Activated T-cell treated with anti-CD3 and anti-CD28 coated beads for 4 hours (primary cell): ENCODE measurements around the gene CGB5.
"Not testable (repeated sequence)": the region's sequence is repeated elsewhere in the genome, so short reads cannot be mapped to it uniquely, and the experiment has no call there.

ENCODE experiments used
- DNase-seq: peaks from one replicate; pipeline ENCODE4 v3.0.0-alpha.2; 2020

Gene CGB5

DNA sequence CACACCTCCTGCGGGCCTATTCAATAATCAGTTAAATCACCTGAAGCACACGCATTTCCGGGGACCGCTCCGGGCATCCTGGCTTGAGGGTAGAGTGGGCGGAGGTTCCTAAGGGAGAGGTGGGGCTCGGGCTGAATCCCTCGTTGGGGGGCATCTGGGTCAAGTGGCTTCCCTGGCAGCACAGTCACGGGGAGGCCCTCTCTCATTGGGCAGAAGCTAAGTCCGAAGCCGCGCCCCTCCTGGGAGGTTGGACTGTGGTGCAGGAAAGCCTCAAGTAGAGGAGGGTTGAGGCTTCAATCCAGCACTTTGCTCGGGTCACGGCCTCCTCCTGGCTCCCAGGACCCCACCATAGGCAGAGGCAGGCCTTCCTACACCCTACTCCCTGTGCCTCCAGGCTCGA is at the start of gene CGB5:
CGB5 (plus strand) TSS at position 301 of the 400 bp plus-strand sequence. CDS start 362 bp downstream, outside the sequence.
- DNase-seq: not testable (repeated sequence)

DNA sequence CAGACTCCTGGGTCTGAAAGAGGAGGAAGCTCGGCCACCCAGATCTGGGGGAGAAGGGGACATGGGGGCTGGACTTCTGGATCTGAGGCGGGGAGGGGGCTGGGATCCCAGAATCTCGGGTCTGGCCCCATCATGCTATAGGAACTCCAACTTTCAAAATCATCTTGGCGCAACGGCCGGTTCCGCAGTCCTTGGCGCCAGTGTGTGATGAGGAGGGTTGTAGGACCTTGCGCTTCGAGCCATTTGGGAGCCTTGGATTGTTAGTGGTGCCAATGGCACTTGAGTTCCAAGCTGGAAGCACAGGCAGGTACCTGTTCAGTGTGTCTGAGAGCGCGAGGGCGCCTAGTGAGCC is 49.6 kb upstream of the CGB5 start:
- no peak for DNase-seq

DNA sequence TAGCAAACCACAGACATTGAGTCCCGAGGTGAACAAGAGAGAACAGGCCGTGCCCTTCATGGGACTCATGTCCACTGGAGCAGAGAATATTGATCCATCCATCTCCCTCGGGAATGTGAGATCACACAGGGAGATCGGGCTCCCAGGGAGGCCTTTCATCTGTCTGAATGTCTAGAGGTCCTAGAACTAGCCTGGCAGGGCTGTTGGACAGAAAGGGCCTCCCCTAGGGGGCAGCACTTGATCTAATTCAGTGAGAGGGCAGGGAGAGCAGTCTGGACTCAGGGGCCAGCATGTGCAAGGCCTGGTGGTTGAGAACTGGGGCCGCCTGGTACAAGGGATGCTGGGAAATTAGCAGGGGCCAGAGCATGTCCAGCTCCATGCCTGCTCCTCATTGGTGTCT is 45.7 kb upstream of the CGB5 start:
- peak; percentile 31 for DNase-seq

DNA sequence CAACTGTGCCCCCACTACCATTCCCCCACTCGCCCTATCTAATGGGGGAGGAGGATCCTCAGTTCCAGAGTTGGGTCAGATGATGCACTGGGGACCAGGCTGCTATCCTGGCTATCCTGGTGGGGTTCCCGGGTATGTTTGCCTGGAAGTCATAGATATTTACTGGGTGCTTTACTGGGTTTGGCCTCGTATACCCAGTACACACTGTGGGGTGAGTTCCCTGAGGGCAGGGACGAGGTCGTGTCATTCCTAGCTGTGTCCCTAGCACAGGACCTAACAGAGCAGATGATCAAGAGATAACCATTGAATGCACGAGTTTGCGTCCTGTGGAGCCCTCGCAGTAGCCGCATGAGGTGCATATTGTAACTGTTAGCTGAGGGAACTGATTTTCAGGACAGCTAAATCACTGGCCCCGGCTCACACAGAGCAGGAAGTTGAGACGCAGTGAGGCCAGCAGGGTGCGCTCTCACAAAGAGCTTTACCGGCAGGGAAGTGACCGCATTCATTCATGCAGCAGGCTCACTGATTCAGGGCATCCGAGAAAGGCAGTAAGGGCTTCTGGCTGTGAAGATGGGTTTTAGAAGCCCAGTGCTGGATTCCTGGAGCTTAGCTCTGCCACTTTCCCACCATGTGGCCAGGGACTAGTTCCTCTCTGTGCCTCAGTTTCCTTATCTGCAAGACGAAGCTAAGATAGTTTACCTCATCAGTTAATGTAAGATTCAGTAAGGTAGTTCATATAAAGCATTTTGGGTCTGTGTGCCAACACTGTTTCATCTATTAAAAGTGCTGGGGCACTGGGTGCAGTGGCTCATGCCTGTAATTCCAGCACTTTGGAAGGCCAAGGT is 43.9 kb upstream of the CGB5 start:
- peak; percentile 53 for DNase-seq

DNA sequence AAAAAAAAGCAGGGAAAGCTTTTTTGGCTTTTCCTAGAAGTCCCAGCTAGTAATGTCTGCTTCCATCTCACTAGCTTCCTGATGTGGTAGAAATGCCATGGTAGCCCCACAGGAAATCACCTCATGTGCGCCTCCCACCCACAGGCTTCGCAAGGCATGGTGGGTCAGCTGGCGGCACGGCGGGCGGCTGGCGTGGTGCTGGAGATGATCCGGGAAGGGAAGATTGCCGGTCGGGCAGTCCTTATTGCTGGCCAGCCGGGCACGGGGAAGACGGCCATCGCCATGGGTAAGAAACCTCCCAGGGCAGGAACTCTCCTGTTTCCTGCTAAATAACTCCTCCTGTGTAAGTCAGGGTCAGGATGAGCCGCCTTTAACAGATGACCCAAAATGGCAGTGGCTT is 39.5 kb upstream of the CGB5 start:
- DNase-seq: no peak

DNA sequence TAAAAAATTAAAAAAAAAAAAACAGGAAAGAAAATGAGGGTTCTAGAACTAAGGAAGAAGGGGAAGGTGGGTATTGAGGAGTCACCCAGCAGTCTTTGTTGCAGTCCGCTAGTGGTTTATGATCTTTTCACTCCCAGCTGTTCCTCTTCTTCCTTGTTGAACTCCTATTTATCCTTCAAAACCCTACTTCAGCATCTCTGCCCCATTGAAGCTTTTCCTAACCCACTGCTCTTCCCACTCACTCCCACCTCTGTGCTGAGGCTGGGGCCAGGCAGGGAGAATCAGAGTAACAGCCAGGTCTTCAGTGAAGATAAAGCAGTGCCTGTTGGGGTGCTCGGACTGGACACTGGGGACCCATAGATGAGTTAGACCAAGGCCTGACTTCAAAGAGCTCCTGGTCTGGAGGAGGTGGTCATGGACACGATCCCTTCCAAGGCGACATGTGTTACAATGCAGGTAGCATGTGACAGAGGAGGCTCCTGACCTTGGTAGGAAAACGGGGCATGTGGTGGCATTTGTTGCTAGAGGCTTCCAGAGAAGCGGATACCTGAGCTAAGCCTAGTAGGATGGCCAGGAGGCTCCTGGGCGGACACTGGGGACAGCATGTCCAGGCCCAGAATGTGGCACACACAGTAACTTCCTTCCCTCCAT is 38.6 kb upstream of the CGB5 start:
- no peak for DNase-seq

DNA sequence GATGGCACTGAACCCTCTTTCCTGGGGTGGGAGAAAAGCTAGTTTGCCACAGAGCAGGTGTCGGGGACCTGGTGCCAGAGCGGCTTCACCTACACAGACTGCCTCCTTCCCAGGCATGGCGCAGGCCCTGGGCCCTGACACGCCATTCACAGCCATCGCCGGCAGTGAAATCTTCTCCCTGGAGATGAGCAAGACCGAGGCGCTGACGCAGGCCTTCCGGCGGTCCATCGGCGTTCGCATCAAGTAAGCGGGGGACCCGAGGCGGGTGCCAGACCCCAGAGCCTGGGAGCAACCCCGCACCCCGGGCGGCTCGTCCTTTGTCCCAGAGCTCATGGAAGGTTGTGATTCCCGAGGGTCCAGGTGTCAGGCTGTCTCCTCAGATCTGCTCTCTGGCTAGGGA is 36.7 kb upstream of the CGB5 start:
- no peak for DNase-seq

DNA sequence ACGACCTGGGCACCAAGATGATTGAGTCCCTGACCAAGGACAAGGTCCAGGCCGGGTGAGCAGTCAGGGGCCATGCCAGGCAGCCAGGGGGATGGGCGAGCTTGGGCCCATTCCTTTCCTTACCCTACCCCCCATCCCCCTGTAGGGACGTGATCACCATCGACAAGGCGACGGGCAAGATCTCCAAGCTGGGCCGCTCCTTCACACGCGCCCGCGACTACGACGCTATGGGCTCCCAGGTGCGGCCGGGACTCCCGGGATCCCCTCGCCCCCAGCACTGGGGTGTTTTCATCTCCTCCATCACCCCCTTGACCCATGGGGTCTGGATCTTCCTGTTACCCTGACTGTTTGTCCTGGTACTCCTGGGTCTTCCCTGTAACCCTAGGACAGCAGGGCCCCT is 33.8 kb upstream of the CGB5 start:
- no peak for DNase-seq

DNA sequence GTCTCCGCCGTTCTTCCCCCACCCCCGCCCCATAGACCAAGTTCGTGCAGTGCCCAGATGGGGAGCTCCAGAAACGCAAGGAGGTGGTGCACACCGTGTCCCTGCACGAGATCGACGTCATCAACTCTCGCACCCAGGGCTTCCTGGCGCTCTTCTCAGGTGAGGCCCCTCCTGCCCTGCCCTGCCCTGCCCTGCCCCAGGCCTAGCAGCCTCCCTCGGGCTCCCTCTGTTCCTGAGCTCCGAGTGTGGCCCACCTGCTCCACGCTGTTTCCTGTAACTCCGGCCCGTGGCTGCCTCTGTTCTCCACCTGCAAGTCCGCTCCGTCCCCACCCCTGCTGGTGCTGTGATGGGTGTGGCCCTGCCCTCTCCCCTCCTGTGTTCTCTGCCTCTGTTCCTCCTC is 33.2 kb upstream of the CGB5 start:
- DNase-seq: no peak

DNA sequence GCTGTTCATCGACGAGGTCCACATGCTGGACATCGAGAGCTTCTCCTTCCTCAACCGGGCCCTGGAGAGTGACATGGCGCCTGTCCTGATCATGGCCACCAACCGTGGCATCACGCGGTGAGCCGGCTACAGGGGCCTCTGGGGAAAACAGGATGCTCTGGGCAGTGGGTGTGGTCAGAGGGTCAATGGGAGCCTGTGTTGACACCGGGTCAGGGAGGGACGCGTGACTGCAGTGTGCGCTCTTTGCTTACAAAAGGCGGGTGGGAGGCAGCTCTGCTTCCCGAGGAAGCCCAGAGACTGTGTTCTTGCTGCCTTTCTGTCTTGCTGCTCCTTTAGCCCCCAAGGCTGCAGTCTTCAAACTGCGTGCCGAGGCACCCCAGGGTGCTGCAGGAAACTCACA is 32.5 kb upstream of the CGB5 start:
- DNase-seq: no peak

DNA sequence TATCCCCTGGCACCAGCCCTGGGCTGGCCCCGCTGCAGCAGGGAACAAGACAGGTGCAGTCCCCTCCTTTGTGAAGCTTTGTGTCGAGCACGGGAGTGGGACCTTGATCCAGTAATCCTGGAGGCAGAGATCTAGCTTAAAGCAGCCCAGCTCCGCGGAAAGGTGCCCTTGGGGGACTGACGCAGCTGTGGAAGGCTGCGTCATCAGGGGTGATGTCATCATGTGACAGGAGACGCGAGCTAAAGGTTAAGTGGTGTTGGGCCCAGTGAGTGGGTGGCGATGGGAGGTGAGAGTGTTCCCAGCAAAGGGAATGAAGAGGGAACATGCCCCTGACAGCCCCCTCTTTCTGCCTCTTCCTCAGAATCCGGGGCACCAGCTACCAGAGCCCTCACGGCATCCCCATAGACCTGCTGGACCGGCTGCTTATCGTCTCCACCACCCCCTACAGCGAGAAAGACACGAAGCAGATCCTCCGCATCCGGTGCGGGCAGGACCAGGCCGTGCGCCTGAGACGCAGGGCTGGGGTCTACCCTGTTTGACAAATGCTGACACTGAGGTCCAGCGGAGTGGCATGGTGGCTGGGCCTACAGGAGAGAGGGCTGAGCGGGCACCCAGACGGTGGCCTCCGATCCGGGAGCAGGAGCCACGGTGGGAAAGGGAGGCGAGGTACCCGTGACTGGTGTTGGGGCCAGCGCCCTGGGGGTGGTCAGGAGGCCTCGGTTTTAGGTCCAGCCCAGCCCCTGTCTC is 29.4 kb upstream of the CGB5 start:
- no peak for DNase-seq

DNA sequence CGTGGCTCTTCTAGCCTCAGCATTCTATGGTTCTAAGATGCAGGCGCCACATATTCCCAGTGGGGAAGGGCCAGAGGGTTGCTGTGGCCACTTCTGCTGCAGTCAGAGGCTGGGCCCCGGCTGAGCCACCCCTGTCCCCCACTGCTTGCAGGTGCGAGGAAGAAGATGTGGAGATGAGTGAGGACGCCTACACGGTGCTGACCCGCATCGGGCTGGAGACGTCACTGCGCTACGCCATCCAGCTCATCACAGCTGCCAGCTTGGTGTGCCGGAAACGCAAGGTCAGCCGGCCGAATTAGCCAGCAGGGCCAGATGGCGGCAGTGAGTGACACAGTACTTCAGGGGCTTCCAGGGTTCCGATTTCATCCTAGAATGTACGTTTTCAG is 28.8 kb upstream of the CGB5 start:
- DNase-seq: no peak

DNA sequence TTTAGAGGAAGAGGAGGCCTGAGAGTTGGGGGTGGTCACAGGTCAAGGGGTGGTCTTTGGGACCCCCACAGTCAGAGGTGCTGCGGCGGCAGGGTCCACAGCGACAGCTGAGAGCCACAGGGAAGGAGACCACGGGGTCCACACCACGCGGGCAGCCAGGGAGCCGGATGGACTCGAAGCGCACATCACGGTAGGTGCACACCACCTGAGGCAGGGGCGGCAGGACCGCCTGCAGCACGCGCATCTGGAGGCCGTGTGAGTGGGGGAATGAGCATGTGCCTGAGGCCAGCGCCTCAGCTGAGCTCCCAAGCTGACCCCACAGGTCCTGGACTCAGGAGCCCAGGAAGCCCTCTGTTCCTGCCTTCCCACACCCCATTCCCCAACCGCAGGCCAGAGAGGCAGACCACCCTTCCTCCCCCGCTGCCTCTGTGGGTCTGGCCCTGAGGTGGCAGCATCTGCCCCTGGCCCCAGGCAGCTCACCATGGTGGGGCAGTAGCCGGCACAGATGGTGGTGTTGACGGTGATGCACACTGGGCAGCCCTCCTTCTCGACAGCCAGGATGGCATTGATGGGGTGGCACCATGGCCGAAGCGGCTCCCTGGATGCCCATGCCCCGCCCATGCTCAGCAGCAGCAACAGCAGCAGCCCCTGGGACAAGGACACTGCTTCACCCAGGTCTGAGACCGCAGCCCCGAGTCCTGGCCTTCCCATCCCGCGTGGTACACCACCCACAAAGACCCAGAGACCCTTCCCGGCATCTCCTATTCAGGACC is 27.4 kb upstream of the CGB5 start:
- no peak for DNase-seq

DNA sequence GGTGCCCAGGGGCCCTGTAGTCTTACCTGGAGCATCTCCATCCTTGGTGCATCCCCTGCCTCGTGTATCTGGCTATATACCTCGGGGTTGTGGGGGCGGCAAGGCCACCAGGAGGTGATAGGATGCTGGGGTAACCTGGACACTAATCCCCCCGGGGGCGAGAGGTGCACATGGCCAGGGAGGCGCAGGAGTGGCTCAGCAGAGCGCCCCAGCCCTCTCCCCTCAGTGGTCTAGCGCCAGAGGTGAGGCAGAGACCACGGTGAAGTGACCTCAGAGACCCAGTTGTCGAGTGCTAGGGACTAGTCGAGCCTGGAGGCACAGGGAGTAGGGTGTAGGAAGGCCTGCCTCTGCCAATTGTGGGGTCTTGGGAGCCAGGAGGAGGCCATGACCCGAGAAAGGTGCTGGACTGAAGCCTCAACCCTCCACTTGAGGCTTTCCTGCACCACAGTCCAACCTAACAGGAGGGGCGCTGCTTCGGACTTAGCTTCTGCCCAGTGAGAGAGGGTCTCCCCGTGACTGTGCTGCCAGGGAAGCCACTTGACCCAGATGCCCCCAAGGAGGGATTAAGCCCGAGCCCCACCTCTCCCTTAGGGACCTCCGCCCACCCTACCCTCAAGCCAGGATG is 26.5 kb upstream of the CGB5 start, which contains the start of gene LHB:
LHB (minus strand) TSS at position 51 of the 625 bp plus-strand sequence; CDS start at position 41, 10 bp downstream.
- DNase-seq: no peak

DNA sequence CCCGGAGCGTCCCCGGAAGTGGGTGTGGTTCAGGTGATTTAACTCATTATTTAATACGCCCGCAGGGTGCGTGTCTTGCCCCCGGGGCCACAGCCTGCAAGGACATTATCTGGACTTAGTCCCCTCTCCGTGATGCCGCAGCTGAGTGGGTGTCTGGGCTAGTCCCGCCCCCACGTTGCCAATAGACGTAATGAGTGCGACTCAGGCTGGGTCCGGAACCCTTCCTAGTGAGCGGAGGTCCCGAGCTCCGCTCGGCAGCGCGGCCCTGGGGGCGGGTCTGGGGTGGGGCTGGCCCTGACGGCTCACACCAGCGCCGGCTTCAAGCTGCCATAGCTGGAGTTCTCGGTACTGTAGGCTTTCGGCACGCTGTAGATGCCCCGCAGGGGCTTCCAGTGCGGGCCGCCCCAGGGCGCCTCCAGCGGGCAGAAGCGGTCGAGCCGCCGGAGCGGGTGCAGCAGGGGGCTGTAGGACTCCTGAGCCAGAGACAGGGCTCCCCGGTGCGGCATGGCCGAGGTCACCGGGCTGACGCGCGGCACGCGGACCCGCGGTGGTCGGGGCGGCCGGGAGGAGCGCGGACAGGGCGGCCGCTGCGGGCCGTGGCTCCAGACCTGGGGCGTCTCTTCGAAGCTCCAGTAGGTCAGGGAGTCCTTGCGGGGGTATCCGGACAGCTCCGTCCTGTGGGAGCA is 25.8 kb upstream of the CGB5 start:
- peak; percentile 47 for DNase-seq

DNA sequence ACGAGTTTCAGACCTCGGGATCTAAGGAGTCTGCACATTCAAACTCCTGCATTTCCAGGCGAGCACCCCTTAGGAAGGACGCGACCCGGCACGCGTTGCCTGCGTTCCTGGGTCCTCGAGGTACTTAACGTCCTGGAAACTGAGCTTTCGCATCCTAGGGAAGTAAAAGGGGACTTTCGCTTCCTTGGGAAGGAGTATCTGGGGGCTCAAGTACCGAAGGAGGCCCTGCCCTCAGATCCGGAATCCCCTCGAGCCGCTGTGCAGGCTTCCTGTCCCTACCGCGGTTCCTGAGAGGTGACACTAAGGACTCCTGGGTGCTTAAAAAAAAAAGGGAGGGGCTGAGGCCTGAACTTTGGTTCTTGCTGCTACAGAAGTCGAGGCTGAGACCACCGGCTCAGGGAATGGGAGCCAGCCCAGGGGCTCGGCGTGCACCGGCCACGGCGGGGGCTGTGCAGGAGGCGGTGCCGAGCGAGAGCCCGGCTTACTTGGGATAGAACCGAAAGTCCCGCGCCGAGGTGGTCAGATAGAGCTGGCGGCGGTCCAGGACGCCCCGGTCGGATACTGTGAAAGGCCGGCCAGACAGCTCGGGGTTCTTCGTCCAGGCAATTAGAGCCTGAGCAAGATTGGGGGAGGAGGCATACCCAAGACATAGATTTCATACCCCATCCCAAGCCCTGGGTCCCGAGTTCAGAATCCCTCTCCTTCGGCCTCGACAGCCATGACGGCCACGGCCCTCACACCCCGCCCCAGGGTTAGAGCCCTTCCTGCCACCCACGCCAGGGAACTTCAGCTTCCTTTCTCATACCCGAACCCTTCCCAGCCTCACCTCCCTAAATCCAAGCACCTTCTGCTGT is 25.0 kb upstream of the CGB5 start:
- not testable (repeated sequence) for DNase-seq

DNA sequence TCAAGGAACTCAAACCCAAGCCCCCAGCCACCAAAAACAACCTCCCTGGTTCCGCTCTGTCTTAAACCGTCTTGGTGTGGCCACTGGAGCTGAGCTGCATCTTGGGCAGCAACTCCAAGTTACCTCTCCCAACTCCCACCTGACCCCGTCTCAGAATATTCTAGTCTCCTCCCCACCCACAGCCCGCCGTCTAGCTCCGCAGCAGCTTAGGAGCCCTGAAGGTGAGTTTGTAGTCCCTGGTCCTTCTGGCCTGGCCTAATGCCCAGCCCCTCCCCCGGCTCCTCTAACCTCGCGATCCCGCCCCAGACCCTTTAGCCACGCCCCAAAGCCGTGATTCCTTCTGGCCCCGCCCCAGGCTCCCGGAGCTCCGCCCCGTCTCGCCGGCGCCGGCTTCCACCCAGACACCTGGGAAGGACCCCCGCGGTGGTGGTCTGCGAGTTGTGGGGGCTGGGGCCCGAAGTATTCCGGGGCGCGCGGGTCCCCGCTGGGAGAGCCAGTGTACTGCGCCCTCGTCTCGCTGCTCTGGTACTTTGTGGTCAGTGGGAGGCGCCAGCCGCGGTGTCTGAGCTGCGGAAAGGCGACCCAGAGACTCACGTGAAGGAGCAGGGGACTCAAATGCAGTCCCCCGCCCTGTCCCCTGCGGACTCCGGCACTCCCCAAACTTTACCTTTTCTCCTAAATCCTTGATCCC is 24.3 kb upstream of the CGB5 start:
- DNase-seq: peak; percentile 51

DNA sequence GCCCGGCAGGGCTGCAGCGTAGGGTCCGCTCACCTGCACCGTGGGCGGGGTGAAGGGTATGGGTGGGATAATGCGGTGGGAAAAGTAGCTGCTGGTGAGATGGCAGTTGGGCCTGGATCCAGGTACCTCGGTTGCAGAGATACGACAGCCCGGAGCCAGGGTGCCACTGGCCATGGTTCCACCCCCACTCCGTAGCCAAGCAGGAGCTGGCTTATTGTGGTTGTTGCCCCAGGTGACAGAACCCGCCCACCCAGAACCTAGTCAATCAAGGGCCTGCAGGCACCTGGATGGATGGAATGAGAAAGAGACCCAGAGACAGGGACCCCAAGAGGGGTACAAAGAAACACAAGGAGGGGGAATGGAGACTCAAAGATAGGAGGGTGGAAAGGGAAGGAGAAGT is 23.3 kb upstream of the CGB5 start:
- DNase-seq: no peak

DNA sequence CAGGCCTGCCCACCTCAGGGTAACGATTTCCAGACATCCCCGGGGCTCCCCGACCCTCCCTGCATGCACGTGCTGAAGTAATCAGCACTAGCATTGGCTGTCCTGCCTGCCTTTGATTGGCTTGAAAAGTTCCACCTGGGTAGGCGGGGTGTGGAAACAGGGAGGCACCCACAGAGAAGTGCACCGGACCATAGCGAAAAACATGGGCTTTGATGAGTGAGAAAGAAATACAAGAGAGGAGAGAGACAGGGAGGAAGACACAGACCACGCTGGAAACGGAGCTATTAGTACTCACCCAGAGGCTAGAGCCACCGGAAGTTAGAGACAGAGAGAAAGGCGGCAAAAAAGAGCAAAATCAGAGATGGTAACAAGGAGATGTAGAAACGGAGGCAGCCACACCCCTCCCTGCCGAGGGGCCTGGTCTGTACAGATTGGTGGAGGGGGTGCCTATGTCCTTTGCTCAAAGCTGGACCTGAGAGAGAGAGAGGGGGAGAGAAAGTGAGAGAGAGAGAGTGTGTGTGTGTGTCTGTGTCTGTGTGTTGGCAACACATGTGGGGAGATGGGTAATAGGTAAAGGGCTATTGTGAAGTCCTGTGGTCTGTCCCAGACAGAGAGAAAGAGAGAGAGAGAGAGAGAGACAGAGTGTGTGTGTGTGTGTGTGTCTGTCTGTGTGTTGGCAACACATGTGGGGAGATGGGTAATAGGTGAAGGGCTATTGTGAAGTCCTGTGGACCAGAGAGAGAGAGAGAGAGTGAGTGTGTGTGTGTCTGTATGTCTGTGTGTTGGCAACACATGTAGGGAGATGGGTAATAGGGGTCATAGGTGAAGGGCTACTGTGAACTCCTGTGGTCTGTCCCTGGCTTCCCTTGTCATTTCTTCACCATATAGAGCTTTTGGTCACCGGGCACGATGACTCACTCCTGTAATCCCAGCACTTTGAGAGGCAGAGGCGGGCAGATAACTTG is 22.4 kb upstream of the CGB5 start:
- DNase-seq: no peak
